HG03460 (cell line): ENCODE data around the gene SPIN2A.
"Not testable (repeated sequence)": the region's sequence is repeated elsewhere in the genome, so short reads cannot be mapped to it uniquely, and the experiment has no call there.

Source experiments
- ATAC-seq: cut with Tn5 transposase; IDR thresholded peaks from one replicate; pipeline ENCODE4 v1.9.1; 2021; ENCODE audit not compliant: unreplicated experiment

The SPIN2A gene

GRCh38 chrX:57137073-57137472 lies at the start of gene SPIN2A:
SPIN2A (minus strand) TSS chrX:57137397; CDS start chrX:57136597, 800 bp downstream.
- ATAC-seq = not testable (repeated sequence)

- no peak for ATAC-seq
These were observed 41.4 kb upstream of the SPIN2A start for GRCh38 chrX:57178605-57179004.

GRCh38 chrX:57177070-57177469 lies 39.9 kb upstream of the SPIN2A start:
- ATAC-seq = no peak

- no peak for ATAC-seq
These were observed 35.3 kb upstream of the SPIN2A start for GRCh38 chrX:57172544-57172943.

GRCh38 chrX:57156397-57157049 lies 19.3 kb upstream of the SPIN2A start:
- ATAC-seq = no peak

GRCh38 chrX:57155171-57155570 lies 18.0 kb upstream of the SPIN2A start:
- no peak for ATAC-seq

GRCh38 chrX:57152222-57152621 lies 15.0 kb upstream of the SPIN2A start:
- not testable (repeated sequence) for ATAC-seq

GRCh38 chrX:57138674-57139073 lies 1.5 kb upstream of the SPIN2A start:
- no peak for ATAC-seq

- no peak for ATAC-seq
These were observed 304 bp upstream of the SPIN2A start for GRCh38 chrX:57137501-57137900.

GRCh38 chrX:57136589-57136988 lies 608 bp downstream of the SPIN2A start:
- not testable (repeated sequence) for ATAC-seq

GRCh38 chrX:57135287-57135686 lies 1.9 kb downstream of the SPIN2A start:
- ATAC-seq = no peak

- ATAC-seq = no peak
These were observed 2.5 kb downstream of the SPIN2A start for GRCh38 chrX:57134702-57135101.

GRCh38 chrX:57133706-57134105 lies 3.5 kb downstream of the SPIN2A start:
- no peak for ATAC-seq

- ATAC-seq = not testable (repeated sequence)
These were observed 3.9 kb downstream of the SPIN2A start for GRCh38 chrX:57133284-57133683.

GRCh38 chrX:57132046-57132445 lies 5.2 kb downstream of the SPIN2A start:
- no peak for ATAC-seq

GRCh38 chrX:57121816-57122215 lies 15.4 kb downstream of the SPIN2A start:
- ATAC-seq = no peak

GRCh38 chrX:57121162-57121755 lies 15.9 kb downstream of the SPIN2A start, which contains the start of gene SPIN2B:
SPIN2B (minus strand) TSS chrX:57121548.
- ATAC-seq = peak; percentile 99

GRCh38 chrX:57120619-57121161 lies 16.5 kb downstream of the SPIN2A start:
- not testable (repeated sequence) for ATAC-seq

GRCh38 chrX:57119416-57119815 lies 17.8 kb downstream of the SPIN2A start:
- ATAC-seq = no peak

GRCh38 chrX:57117566-57117965 lies 19.6 kb downstream of the SPIN2A start:
- not testable (repeated sequence) for ATAC-seq

GRCh38 chrX:57104921-57105398 lies 32.2 kb downstream of the SPIN2A start:
- no peak for ATAC-seq

GRCh38 chrX:57104406-57104805 lies 32.8 kb downstream of the SPIN2A start:
- no peak for ATAC-seq
